Astrocyte (in vitro differentiated cells and primary cell): ENCODE data around the gene DNAJC6. TPM values are rescaled to one million over a fixed set of nuclear protein-coding genes. Genes with fewer than 3 reads are reported as not detected.

Experiments used
- DNase-seq: peaks from one replicate; pipeline ENCODE4 v3.0.0-alpha.2; 2010; ENCODE audit warnings: low read depth
- FAIRE-seq: peaks from 2 replicates; lab custom pipeline; 2011; peaks lifted over from hg19 to GRCh38; lab: Jason Lieb, UNC
- H2AFZ ChIP-seq: 2 replicates; pipeline ENCODE4 v1.6.0; 2012; ENCODE audit warnings: low read depth, low read length, inconsistent platforms
- H3K27ac ChIP-seq: 2 replicates; pipeline ENCODE4 v1.5.1; 2011; ENCODE audit warnings: low read depth, low read length, inconsistent platforms
- H3K27me3 ChIP-seq: 2 replicates; pipeline ENCODE4 v1.6.0; 2011; ENCODE audit warnings: low read length, inconsistent platforms; ENCODE audit not compliant: insufficient read depth
- H3K36me3 ChIP-seq: 2 replicates; pipeline ENCODE4 v1.5.1; 2011; ENCODE audit warnings: low read length, inconsistent platforms; ENCODE audit not compliant: insufficient read depth
- H3K4me1 ChIP-seq: 2 replicates; pipeline ENCODE4 v1.5.1; 2011; ENCODE audit warnings: low read length, inconsistent platforms; ENCODE audit not compliant: insufficient read depth
- H3K4me2 ChIP-seq: 2 replicates; pipeline ENCODE4 v1.6.0; 2012; ENCODE audit warnings: low read length, inconsistent platforms
- H3K4me3 ChIP-seq: 2 replicates; pipeline ENCODE4 v1.5.1; 2011; ENCODE audit warnings: low read depth, mild to moderate bottlenecking, low read length, inconsistent platforms; ENCODE audit not compliant: insufficient read depth
- H3K79me2 ChIP-seq: 2 replicates; pipeline ENCODE4 v1.6.0; 2012; ENCODE audit warnings: mild to moderate bottlenecking, low read length, inconsistent platforms; ENCODE audit not compliant: insufficient read depth
- H3K9ac ChIP-seq: 2 replicates; pipeline ENCODE4 v1.6.0; 2012; ENCODE audit warnings: mild to moderate bottlenecking, low read length, inconsistent platforms
- H3K9me3 ChIP-seq: 2 replicates; pipeline ENCODE4 v1.5.1; 2012; ENCODE audit warnings: low read depth, mild to moderate bottlenecking, low read length, inconsistent platforms; ENCODE audit not compliant: insufficient read depth
- H4K20me1 ChIP-seq: 2 replicates; pipeline ENCODE4 v1.6.0; 2012; ENCODE audit warnings: low read length, inconsistent platforms; ENCODE audit not compliant: insufficient read depth
- H3K27ac Mint-ChIP-seq: one replicate; pipeline ENCODE4 v1.8.0; 2021; ENCODE audit warnings: mild to moderate bottlenecking, mixed read lengths; ENCODE audit not compliant: unreplicated experiment
- H3K27me3 Mint-ChIP-seq: one replicate; pipeline ENCODE4 v1.8.0; 2021; ENCODE audit warnings: low read depth, mixed read lengths; ENCODE audit not compliant: unreplicated experiment
- H3K36me3 Mint-ChIP-seq: one replicate; pipeline ENCODE4 v1.8.0; 2021; ENCODE audit warnings: low read depth, mixed read lengths; ENCODE audit not compliant: unreplicated experiment
- H3K4me1 Mint-ChIP-seq: one replicate; pipeline ENCODE4 v1.8.0; 2021; ENCODE audit warnings: low read depth, mixed read lengths; ENCODE audit not compliant: unreplicated experiment
- H3K4me3 Mint-ChIP-seq: one replicate; pipeline ENCODE4 v1.8.0; 2021; ENCODE audit warnings: mild to moderate bottlenecking, moderate library complexity, mixed read lengths; ENCODE audit not compliant: unreplicated experiment
- H3K9me3 Mint-ChIP-seq: one replicate; pipeline ENCODE4 v1.8.0; 2021; ENCODE audit warnings: mild to moderate bottlenecking, mixed read lengths; ENCODE audit not compliant: unreplicated experiment
- EZH2 ChIP-seq: IDR thresholded peaks from 2 replicates; pipeline ENCODE4 v1.6.1; 2012; ENCODE audit warnings: mild to moderate bottlenecking, low read length, inconsistent platforms; ENCODE audit not compliant: insufficient read depth
- total RNA-seq: library from RNA; stranded (reverse); gene quantifications from 2 replicates; pipeline ENCODE4 v1.2.1, GENCODE V29; 2021
- TF ChIP-seq, protein P1 (sequence below): IDR thresholded peaks from 2 replicates; pipeline ENCODE4 v1.5.1; 2011; ENCODE audit warnings: low read depth, mild to moderate bottlenecking, inconsistent platforms, low read length, moderate library complexity; ENCODE audit not compliant: insufficient read depth

Gene DNAJC6
- total RNA-seq, 1 donor from 2014 or later, result 8.9 TPM

DNA sequence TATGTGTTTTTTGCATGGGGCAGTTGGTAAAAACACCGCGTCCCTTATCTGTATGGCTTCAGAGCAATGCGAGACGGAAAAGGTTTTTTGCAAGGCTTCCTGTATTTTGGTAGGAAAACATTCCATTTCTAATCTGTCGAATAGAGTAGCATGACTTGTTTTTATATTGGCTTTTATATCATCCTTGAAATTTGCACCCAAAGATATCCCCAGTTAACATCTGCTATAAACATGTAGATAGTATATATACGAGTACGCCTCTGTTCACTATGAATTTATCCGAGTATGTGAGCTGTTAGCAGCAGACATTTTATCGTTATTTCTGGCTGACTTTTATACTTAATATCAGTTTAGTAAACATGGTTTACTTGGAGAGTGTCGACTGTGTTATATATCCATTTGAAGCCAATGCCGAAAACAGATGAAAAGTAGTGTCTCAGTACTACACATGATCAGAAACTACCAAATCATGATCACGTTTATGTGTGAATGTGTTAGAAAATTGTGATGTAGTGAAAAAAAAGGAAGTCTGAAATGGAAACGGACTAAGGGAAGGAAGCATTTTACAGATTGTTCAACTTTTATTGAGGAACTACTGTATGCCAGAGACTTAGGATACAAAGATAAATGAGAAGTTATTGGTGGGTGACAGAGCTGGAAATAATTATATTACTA lies 112.1 kb downstream of the DNAJC6 start:
- peaks cover 57% of the 10 kb centered on the region for H3K4me1 ChIP-seq
- Mint-ChIP-seq H3K4me3 (no peak overlapping the region), H3K36me3 (peaks cover 9% of the 10 kb centered on the region), H3K27me3 (no peaks in the 10 kb centered on the region), H3K9me3 (no peaks in the 10 kb centered on the region), H3K4me1 (peaks cover 36% of the 10 kb centered on the region), H3K27ac (no peak overlapping the region)
- peaks cover 3% of the 10 kb centered on the region for H3K36me3 ChIP-seq
- peak overlapping the region; percentile 89 for H3K4me2 ChIP-seq
- H3K27ac ChIP-seq, result peak overlapping the region; percentile 99
- no peak for DNase-seq
- peak overlapping the region; percentile 95 for H3K4me3 ChIP-seq
- TF ChIP-seq EZH2, result no peak
- TF ChIP-seq, protein P1, sequence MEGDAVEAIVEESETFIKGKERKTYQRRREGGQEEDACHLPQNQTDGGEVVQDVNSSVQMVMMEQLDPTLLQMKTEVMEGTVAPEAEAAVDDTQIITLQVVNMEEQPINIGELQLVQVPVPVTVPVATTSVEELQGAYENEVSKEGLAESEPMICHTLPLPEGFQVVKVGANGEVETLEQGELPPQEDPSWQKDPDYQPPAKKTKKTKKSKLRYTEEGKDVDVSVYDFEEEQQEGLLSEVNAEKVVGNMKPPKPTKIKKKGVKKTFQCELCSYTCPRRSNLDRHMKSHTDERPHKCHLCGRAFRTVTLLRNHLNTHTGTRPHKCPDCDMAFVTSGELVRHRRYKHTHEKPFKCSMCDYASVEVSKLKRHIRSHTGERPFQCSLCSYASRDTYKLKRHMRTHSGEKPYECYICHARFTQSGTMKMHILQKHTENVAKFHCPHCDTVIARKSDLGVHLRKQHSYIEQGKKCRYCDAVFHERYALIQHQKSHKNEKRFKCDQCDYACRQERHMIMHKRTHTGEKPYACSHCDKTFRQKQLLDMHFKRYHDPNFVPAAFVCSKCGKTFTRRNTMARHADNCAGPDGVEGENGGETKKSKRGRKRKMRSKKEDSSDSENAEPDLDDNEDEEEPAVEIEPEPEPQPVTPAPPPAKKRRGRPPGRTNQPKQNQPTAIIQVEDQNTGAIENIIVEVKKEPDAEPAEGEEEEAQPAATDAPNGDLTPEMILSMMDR, result no peak
- H4K20me1 ChIP-seq, result no peaks in the 10 kb centered on the region
- H3K9me3 ChIP-seq, result no peaks in the 10 kb centered on the region
- H2AFZ ChIP-seq, result peak overlapping the region; percentile 72
- H3K79me2 ChIP-seq, result peaks cover 51% of the 10 kb centered on the region
- no peak for FAIRE-seq
- no peaks in the 10 kb centered on the region for H3K27me3 ChIP-seq
- H3K9ac ChIP-seq, result peak overlapping the region; percentile 99

DNA sequence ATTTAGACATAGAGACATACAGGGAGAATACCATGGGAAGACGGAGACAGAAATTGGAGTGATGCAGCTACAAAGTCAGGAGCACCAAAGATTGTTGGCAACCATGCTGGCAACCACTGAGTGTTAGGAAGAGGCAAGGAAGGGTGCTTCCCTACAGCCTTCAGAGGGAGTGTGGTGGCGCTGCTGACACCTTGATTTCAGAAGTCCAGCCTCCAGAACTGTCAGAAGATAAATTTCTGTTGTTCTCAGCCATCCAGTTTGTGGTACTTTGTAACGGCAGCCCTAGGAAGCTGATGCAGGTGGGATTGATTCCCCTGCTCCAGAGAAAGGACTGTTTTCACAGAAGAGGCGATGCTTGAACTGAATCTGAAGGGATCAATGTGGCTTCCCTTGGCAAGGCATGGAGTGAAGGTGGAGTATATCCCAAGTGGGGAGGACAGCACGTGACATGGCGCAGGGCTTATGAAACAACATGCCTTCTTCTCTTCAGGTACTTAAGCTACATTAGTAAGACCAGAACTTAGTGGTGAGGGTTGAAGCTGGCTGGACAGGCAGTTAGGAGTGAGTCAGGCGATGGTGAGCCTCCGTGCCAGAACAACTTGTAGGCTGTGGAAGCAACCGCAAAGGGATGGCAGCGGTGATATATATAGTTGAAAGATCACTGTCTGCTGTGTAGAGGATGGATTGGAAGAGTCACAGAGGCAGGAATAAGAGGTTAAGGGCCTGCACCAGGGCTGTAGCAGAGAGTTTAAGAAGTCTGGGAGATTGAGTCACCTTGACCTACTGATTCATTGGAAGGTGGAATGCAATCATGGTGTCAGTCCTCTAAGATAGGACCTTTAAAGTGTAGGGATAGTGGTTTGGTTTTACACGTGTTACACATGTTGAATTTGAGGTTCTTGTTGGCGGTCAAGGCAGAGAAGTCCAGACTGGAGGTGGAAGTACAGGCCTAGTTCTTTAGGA lies 113.2 kb downstream of the DNAJC6 start:
- peaks cover 34% of the 10 kb centered on the region for H3K4me1 Mint-ChIP-seq
- peaks cover 52% of the 10 kb centered on the region for H3K79me2 ChIP-seq
- no peak for FAIRE-seq
- H3K4me1 ChIP-seq, result peaks cover 57% of the 10 kb centered on the region
- peak overlapping the region; percentile 89 for H3K4me2 ChIP-seq
- no peaks in the 10 kb centered on the region for H3K27me3 Mint-ChIP-seq
- H3K9me3 Mint-ChIP-seq, result no peaks in the 10 kb centered on the region
- DNase-seq, result peak; percentile 91
- no peaks in the 10 kb centered on the region for H4K20me1 ChIP-seq
- TF ChIP-seq EZH2, result no peak
- TF ChIP-seq, protein P1, result no peak
- peak overlapping the region; percentile 95 for H3K4me3 ChIP-seq
- H3K36me3 ChIP-seq, result peaks cover 11% of the 10 kb centered on the region
- no peak overlapping the region for H3K27ac Mint-ChIP-seq
- no peak overlapping the region for H2AFZ ChIP-seq
- H3K9me3 ChIP-seq, result no peaks in the 10 kb centered on the region
- peaks cover 10% of the 10 kb centered on the region for H3K36me3 Mint-ChIP-seq
- H3K27ac ChIP-seq, result peak overlapping the region; percentile 99
- peak overlapping the region; percentile 99 for H3K9ac ChIP-seq
- no peaks in the 10 kb centered on the region for H3K27me3 ChIP-seq
- no peak overlapping the region for H3K4me3 Mint-ChIP-seq
